Stomach (tissue), 9 donors: Measurements from ENCODE around the gene LCE3A. TPM values are rescaled to one million over a fixed set of nuclear protein-coding genes. Genes with fewer than 3 reads are reported as not detected.
"Not testable (repeated sequence)": the region's sequence is repeated elsewhere in the genome, so short reads cannot be mapped to it uniquely, and the experiment has no call there.

Experiments
- DNase-seq, 2 donors: peaks; one replicate each; pipeline versions ENCODE4 v3.0.0 to v3.0.0-alpha.2; 2013 to 2019
- H3K27ac ChIP-seq, 5 donors: fragments of 200-600 bp in 4 of 5; sonication (generic) in 4 of 5; one replicate each; pipeline ENCODE4 v1.5.1; 2013 to 2019; ENCODE audit warnings: mild to moderate bottlenecking in 1 of 5, moderate library complexity in 1 of 5
- H3K27me3 ChIP-seq, 3 donors: fragments of 200-600 bp; sonication (generic); one replicate each; pipeline ENCODE4 v1.5.1; 2017 to 2019; ENCODE audit warnings: mixed run types in 1 of 3
- H3K36me3 ChIP-seq, 4 donors: fragments of 200-600 bp; sonication (generic); 1 replicate in 3 of 4; 2 replicates in 1 of 4; pipeline ENCODE4 v1.5.1; 2016 to 2019
- H3K4me1 ChIP-seq, 4 donors: fragments of 200-600 bp; sonication (generic); one replicate each; pipeline ENCODE4 v1.5.1; 2016 to 2019
- H3K4me3 ChIP-seq, 4 donors: fragments of 200-600 bp; sonication (generic) in 3 of 4; one replicate each; pipeline ENCODE4 v1.5.1; 2016 to 2019; ENCODE audit warnings: mild to moderate bottlenecking in 1 of 4
- H3K9me3 ChIP-seq, 4 donors: fragments of 200-600 bp; sonication (generic); one replicate each; pipeline ENCODE4 v1.5.1; 2016 to 2019
- EP300 ChIP-seq: sonication (generic); formaldehyde crosslinking; IDR thresholded peaks from one replicate; pipeline ENCODE4 v1.6.1; 2017; ENCODE audit warnings: antibody characterized with exemption
- POLR2A ChIP-seq, 4 donors: fragments of 450-650 bp; IDR thresholded peaks; one replicate each; pipeline ENCODE4 v1.6.1; 2016; ENCODE audit warnings: antibody characterized with exemption in 4 of 4, control low read depth in 2 of 4, mild to moderate bottlenecking in 1 of 4, moderate library complexity in 1 of 4
- POLR2AphosphoS5 ChIP-seq, 3 donors: sonication (generic); formaldehyde crosslinking; IDR thresholded peaks; one replicate each; pipeline ENCODE4 v1.6.1; 2016; ENCODE audit warnings: antibody characterized with exemption in 3 of 3
- WGBS, 5 donors: extraction: QIAGEN DNeasy Blood & Tissue Kit in 3 of 5; methylation state at CpG; one replicate each; pipeline versions ENCODE4 v1.1.5 to v1.1.7; 2013 to 2018; 5-methylcytosine and 5-hydroxymethylcytosine counted together
- intact Hi-C: fragments of 100-400 bp; cut with DNase I; formaldehyde crosslinking; loops from one replicate; pipeline ENCODE4 v1.15.1; 2023; ENCODE audit warnings: low total_unique reads
- polyA plus RNA-seq, 3 donors: library from polyadenylated mRNA; stranded (reverse); fragments of 200-250 nt; gene quantifications; one replicate each; pipeline ENCODE4 v1.2.3, GENCODE V29; 2013
- total RNA-seq, 5 donors: library from RNA; depleted of rRNA; stranded (reverse); fragments of >200 nt; gene quantifications; one replicate each; pipeline versions ENCODE4 v1.1.0 to v1.2.3, GENCODE V29; 2014 to 2016
- TF ChIP-seq, protein P1 (sequence below), 7 experiments: fragments of 450-650 bp in 4 of 7; fragments of 200-600 bp in 3 of 7; sonication (generic) in 3 of 7; IDR thresholded peaks; one replicate each; pipeline ENCODE4 v1.5.1; 2016 to 2019; ENCODE audit warnings: antibody characterized with exemption in 7 of 7, control low read depth in 2 of 7, mild to moderate bottlenecking in 1 of 7
- donor health status: healthy with polysubstance abuse.
- donor health status: Bipolar disorder and iron deficiency.
- donor health status: healthy.

The LCE3A gene
- total and polyA plus RNA-seq, 8 donors, result not detected

DNA sequence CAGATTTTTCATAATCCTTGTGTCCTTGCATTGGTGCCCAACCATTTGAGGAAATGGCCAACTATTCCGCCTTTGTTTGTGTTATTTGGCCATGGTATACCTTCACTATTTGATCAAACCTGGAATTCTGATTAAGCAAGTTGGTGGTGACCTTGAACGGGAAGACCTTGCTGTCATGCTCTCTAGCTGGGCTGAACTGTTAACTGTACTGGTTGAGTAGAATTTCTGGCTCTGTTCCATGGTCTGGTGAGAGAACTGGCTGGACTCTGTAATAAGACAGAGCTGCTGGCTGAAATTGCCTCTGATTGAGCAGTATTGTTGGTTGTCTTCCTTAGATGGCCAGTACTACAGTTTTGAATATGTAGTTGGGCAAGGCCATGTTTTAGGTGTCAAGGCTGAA, 25.9 kb downstream of the LCE3A start:
- no peaks in the 10 kb centered on the region for H3K27me3 ChIP-seq
- H3K27ac ChIP-seq, result no peak overlapping the region
- H3K36me3 ChIP-seq, result no peaks in the 10 kb centered on the region
- TF ChIP-seq, protein P1, sequence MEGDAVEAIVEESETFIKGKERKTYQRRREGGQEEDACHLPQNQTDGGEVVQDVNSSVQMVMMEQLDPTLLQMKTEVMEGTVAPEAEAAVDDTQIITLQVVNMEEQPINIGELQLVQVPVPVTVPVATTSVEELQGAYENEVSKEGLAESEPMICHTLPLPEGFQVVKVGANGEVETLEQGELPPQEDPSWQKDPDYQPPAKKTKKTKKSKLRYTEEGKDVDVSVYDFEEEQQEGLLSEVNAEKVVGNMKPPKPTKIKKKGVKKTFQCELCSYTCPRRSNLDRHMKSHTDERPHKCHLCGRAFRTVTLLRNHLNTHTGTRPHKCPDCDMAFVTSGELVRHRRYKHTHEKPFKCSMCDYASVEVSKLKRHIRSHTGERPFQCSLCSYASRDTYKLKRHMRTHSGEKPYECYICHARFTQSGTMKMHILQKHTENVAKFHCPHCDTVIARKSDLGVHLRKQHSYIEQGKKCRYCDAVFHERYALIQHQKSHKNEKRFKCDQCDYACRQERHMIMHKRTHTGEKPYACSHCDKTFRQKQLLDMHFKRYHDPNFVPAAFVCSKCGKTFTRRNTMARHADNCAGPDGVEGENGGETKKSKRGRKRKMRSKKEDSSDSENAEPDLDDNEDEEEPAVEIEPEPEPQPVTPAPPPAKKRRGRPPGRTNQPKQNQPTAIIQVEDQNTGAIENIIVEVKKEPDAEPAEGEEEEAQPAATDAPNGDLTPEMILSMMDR (IDR thresholded peaks at IDR 0.05), result no peak
- TF ChIP-seq POLR2A (IDR thresholded peaks at IDR 0.05) (no peak), POLR2AphosphoS5 (IDR thresholded peaks at IDR 0.05) (no peak), EP300 (no peak)
- peaks cover 0 to 11% (median 0%) of the 10 kb centered on the region in 4 donors for H3K9me3 ChIP-seq
- no peaks in the 10 kb centered on the region for H3K4me1 ChIP-seq
- no peak for DNase-seq
- no peak overlapping the region for H3K4me3 ChIP-seq
- intact Hi-C loops, result no loop called here
- WGBS, 5 donors, result 75 to 83% (median 82%) methylated on average over 1 to 2 of the region's 2 CpGs; no CpG with 5 or more reads in 2 of the 5 donors

- WGBS, 5 donors, result 38 to 56% (median 54%) methylated on average over 1 of the region's 1 CpG; no CpG with 5 or more reads in 2 of the 5 donors
- intact Hi-C loops, result no loop called here
These were observed 37.3 kb downstream of the LCE3A start for GRCh38 chr1:152585586-152585985.

GRCh38 chr1:152582647-152583046, 40.3 kb downstream of the LCE3A start:
- no peak overlapping the region for H3K4me3 ChIP-seq
- H3K9me3 ChIP-seq, result no peaks in the 10 kb centered on the region
- intact Hi-C loops, result no loop called here
- no peaks in the 10 kb centered on the region for H3K4me1 ChIP-seq
- TF ChIP-seq POLR2AphosphoS5 (IDR thresholded peaks at IDR 0.05), result no peak
- no peak for TF ChIP-seq EP300
- no peak for TF ChIP-seq POLR2A (IDR thresholded peaks at IDR 0.05)
- TF ChIP-seq, protein P1 (IDR thresholded peaks at IDR 0.05), result no peak
- no peak overlapping the region for H3K27ac ChIP-seq
- 54 to 84% (median 77%) methylated on average over 1 of the region's 1 CpG for WGBS, 5 donors
- H3K27me3 ChIP-seq, result peaks cover 0 to 8% (median 0%) of the 10 kb centered on the region in 3 donors
- H3K36me3 ChIP-seq, result no peaks in the 10 kb centered on the region
- no peak for DNase-seq

More at GRCh38 chr1:152585586-152585985, 37.3 kb downstream of the LCE3A start:
- Histone ChIP-seq H3K27ac (no peak overlapping the region), H3K27me3 (no peaks in the 10 kb centered on the region), H3K9me3 (no peaks in the 10 kb centered on the region), H3K4me1 (no peaks in the 10 kb centered on the region), H3K36me3 (no peaks in the 10 kb centered on the region), H3K4me3 (no peak overlapping the region)
- TF ChIP-seq POLR2AphosphoS5 (IDR thresholded peaks at IDR 0.05) (no peak), POLR2A (IDR thresholded peaks at IDR 0.05) (no peak), EP300 (no peak)
- TF ChIP-seq, protein P1 (IDR thresholded peaks at IDR 0.05), result no peak
- no peak for DNase-seq

- Histone ChIP-seq H3K27me3 (peaks cover 0 to 8% (median 0%) of the 10 kb centered on the region in 3 donors), H3K9me3 (no peaks in the 10 kb centered on the region), H3K4me1 (no peaks in the 10 kb centered on the region), H3K4me3 (no peak within 1 kb of the TSS), H3K27ac (no peak within 1 kb of the TSS), H3K36me3 (no peaks in the 10 kb centered on the region)
- DNase-seq, result no peak
- intact Hi-C loops, result no loop called here
- TF ChIP-seq EP300 (no peak), POLR2A (IDR thresholded peaks at IDR 0.05) (no peak), POLR2AphosphoS5 (IDR thresholded peaks at IDR 0.05) (no peak)
- TF ChIP-seq, protein P1 (IDR thresholded peaks at IDR 0.05), result no peak
- WGBS, 5 donors, result 73 to 82% (median 75%) methylated on average over 4 of the region's 4 CpGs
These were observed 42.5 kb downstream of the LCE3A start, which contains the start of gene LCE3D for GRCh38 chr1:152580433-152580832. LCE3D (minus strand) TSS chr1:152580516; CDS start chr1:152579936, 580 bp downstream.

DNA sequence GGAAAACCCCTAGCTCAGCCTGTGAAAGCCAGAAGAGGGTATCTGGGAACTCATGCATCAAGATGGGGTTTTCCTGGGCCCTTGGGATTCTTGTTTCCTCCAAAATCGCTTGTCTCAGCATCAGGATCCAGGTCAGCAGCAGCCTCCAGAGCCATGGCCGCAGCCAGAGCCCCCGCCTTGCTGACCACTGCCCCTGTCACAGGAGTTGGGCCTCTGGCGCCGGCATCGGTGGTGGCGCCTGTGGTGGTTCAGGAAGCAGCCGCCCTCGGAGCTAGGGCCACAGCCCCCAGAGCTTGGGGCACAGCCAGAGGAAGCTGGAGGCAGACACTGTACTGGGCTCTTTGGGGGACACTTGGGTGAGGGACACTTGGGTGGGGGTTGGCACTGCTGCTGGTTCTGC, 43.4 kb downstream of the LCE3A start:
- H3K27ac ChIP-seq, intact Hi-C loops, H3K36me3 ChIP-seq, H3K27me3 ChIP-seq, H3K4me1 ChIP-seq, DNase-seq, H3K9me3 ChIP-seq, H3K4me3 ChIP-seq: not testable (repeated sequence)
- 92 to 93% (median 93%) methylated on average over 6 to 9 of the region's 9 CpGs; no CpG with 5 or more reads in 1 of the 5 donors for WGBS, 5 donors
